Ishikawa (cell line): ENCODE measurements around the gene IFNA21.

Source experiments
- CEBPB ChIP-seq: IDR thresholded peaks from 2 replicates; pipeline ENCODE4 v1.6.1; 2012
- EGR1 ChIP-seq: IDR thresholded peaks from 2 replicates; pipeline ENCODE4 v1.6.1; 2012
- EP300 ChIP-seq: IDR thresholded peaks from 2 replicates; pipeline ENCODE4 v1.6.1; 2012; ENCODE audit warnings: borderline replicate concordance
- FOXM1 ChIP-seq: IDR thresholded peaks from 2 replicates; pipeline ENCODE4 v1.6.1; 2012; ENCODE audit warnings: low read depth, borderline replicate concordance
- MAX ChIP-seq: IDR thresholded peaks from 2 replicates; pipeline ENCODE4 v1.6.1; 2012
- NFIC ChIP-seq: IDR thresholded peaks from 2 replicates; pipeline ENCODE4 v1.6.1; 2012
- RAD21 ChIP-seq: IDR thresholded peaks from 2 replicates; pipeline ENCODE4 v1.6.1; 2012; ENCODE audit warnings: low read depth
- REST ChIP-seq: IDR thresholded peaks from 2 replicates; pipeline ENCODE4 v1.6.1; 2012; ENCODE audit warnings: low read depth, mild to moderate bottlenecking
- TAF1 ChIP-seq: IDR thresholded peaks from 2 replicates; pipeline ENCODE4 v1.6.1; 2012; ENCODE audit warnings: low read depth, mild to moderate bottlenecking
- TCF12 ChIP-seq: IDR thresholded peaks from 2 replicates; pipeline ENCODE4 v1.6.1; 2012; ENCODE audit warnings: low read depth
- USF1 ChIP-seq: IDR thresholded peaks from 2 replicates; pipeline ENCODE4 v1.6.1; 2012
- YY1 ChIP-seq: IDR thresholded peaks from 2 replicates; pipeline ENCODE4 v1.6.1; 2012; ENCODE audit warnings: low read depth
- ZBTB7A ChIP-seq: IDR thresholded peaks from 2 replicates; pipeline ENCODE4 v1.6.1; 2012; ENCODE audit warnings: low read depth

Gene IFNA21

GRCh38 chr9:21119093-21119770, 47.2 kb downstream of the IFNA21 start:
- TF ChIP-seq YY1 (no peak), MAX (no peak), NFIC (no peak), ZBTB7A (no peak), RAD21 (no peak), FOXM1 (no peak), EGR1 (no peak), TAF1 (no peak), CEBPB (no peak), REST (no peak), TCF12 (no peak), EP300 (no peak), USF1 (no peak)
